Stimulated activated CD4-positive, alpha-beta T cell treated with anti-CD3 and anti-CD28 coated beads, TNF-alpha, amount 100 ng/mL, for 48 hours (primary cell): ENCODE measurements around the gene DUSP9.

Experiments used
- DNase-seq, 3 donors: peaks; one replicate each; pipeline ENCODE4 v3.0.0-alpha.2; 2020; ENCODE audit warnings: low read depth in 3 of 3

DUSP9 gene

GRCh38 chrX:153622661-153623309, 24.2 kb upstream of the DUSP9 start:
- DNase-seq: no peak

- no peak for DNase-seq
These were observed 23.5 kb upstream of the DUSP9 start for GRCh38 chrX:153623310-153624029.

- DNase-seq: no peak
These were observed 22.6 kb upstream of the DUSP9 start for GRCh38 chrX:153624196-153625091.

GRCh38 chrX:153625271-153626024, 21.6 kb upstream of the DUSP9 start:
- no peak for DNase-seq

GRCh38 chrX:153626025-153626633, 20.9 kb upstream of the DUSP9 start:
- no peak for DNase-seq

- DNase-seq: no peak
These were observed 19.9 kb upstream of the DUSP9 start for GRCh38 chrX:153626863-153627674.

GRCh38 chrX:153627675-153628111, 19.3 kb upstream of the DUSP9 start:
- DNase-seq: no peak

GRCh38 chrX:153628129-153628528, 18.9 kb upstream of the DUSP9 start:
- no peak for DNase-seq

GRCh38 chrX:153628665-153629064, 18.3 kb upstream of the DUSP9 start:
- DNase-seq: no peak

GRCh38 chrX:153631346-153631745, 15.7 kb upstream of the DUSP9 start:
- DNase-seq: no peak

- no peak for DNase-seq
These were observed 15.0 kb upstream of the DUSP9 start for GRCh38 chrX:153631907-153632594.

- no peak for DNase-seq
These were observed 14.4 kb upstream of the DUSP9 start for GRCh38 chrX:153632595-153632946.

GRCh38 chrX:153633048-153633447, 14.0 kb upstream of the DUSP9 start:
- DNase-seq: no peak

- DNase-seq: no peak
These were observed 13.3 kb upstream of the DUSP9 start for GRCh38 chrX:153633607-153634180.

GRCh38 chrX:153634236-153634635, 12.8 kb upstream of the DUSP9 start:
- DNase-seq: no peak

- no peak for DNase-seq
These were observed 12.2 kb upstream of the DUSP9 start for GRCh38 chrX:153634832-153635231.

- no peak for DNase-seq
These were observed 11.6 kb upstream of the DUSP9 start for GRCh38 chrX:153635388-153635787.

- no peak for DNase-seq
These were observed 11.0 kb upstream of the DUSP9 start for GRCh38 chrX:153635788-153636668.

- DNase-seq: no peak
These were observed 10.3 kb upstream of the DUSP9 start for GRCh38 chrX:153636716-153637115.
